Endothelial cell (in vitro differentiated cells): ENCODE results near the gene ATP5ME. TPM values are rescaled to one million over a fixed set of nuclear protein-coding genes. Genes with fewer than 3 reads are reported as not detected.

ENCODE experiments used
- DNase-seq: peaks from one replicate; pipeline ENCODE4 v3.0.0; 2021; ENCODE audit warnings: low spot score
- H3K27ac Mint-ChIP-seq: one replicate; pipeline ENCODE4 v1.8.0; 2021; ENCODE audit warnings: mixed read lengths, inconsistent platforms; ENCODE audit not compliant: unreplicated experiment
- H3K27me3 Mint-ChIP-seq: one replicate; pipeline ENCODE4 v1.8.0; 2021; ENCODE audit warnings: mild to moderate bottlenecking, moderate library complexity, mixed read lengths, inconsistent platforms; ENCODE audit not compliant: unreplicated experiment
- H3K36me3 Mint-ChIP-seq: one replicate; pipeline ENCODE4 v1.8.0; 2021; ENCODE audit warnings: mild to moderate bottlenecking, low read depth, mixed read lengths, inconsistent platforms; ENCODE audit not compliant: unreplicated experiment
- H3K4me1 Mint-ChIP-seq: one replicate; pipeline ENCODE4 v1.8.0; 2021; ENCODE audit warnings: mild to moderate bottlenecking, mixed read lengths, inconsistent platforms; ENCODE audit not compliant: unreplicated experiment
- H3K4me3 Mint-ChIP-seq: one replicate; pipeline ENCODE4 v1.8.0; 2021; ENCODE audit warnings: mild to moderate bottlenecking, mixed read lengths, inconsistent platforms; ENCODE audit not compliant: unreplicated experiment
- H3K9me3 Mint-ChIP-seq: one replicate; pipeline ENCODE4 v1.8.0; 2021; ENCODE audit warnings: mixed read lengths, inconsistent platforms; ENCODE audit not compliant: unreplicated experiment
- CTCF ChIP-seq: fragments of 200-600 bp; sonication (generic); IDR thresholded peaks from one replicate; pipeline ENCODE4 v1.5.0; 2021; ENCODE audit warnings: antibody characterized with exemption; ENCODE audit not compliant: unreplicated experiment
- total RNA-seq: library from RNA; stranded (reverse); fragmentation: NEBNext Ultra II Directional; extraction: Animal tissue kit (Norgen Biotek cat#: 25700); gene quantifications from one replicate; pipeline ENCODE4 v1.2.1, GENCODE V29; 2021; ENCODE audit not compliant: unreplicated experiment

ATP5ME gene
- total RNA-seq, 1 donor from 2014 or later = 289 TPM

GRCh38 chr4:627347-628125, 46.5 kb downstream of the ATP5ME start:
- no peak overlapping the region for H3K27ac Mint-ChIP-seq
- no peak for TF ChIP-seq CTCF
- no peak for DNase-seq
- H3K36me3 Mint-ChIP-seq = peaks cover 16% of the 10 kb centered on the region
- H3K9me3 Mint-ChIP-seq = peaks cover 2% of the 10 kb centered on the region
- peaks cover 30% of the 10 kb centered on the region for H3K27me3 Mint-ChIP-seq
- no peak overlapping the region for H3K4me3 Mint-ChIP-seq
- H3K4me1 Mint-ChIP-seq = peaks cover 2% of the 10 kb centered on the region

GRCh38 chr4:626201-627091, 47.6 kb downstream of the ATP5ME start:
- Mint-ChIP-seq H3K27me3 (peaks cover 27% of the 10 kb centered on the region), H3K27ac (no peak overlapping the region), H3K4me3 (no peak overlapping the region), H3K36me3 (peaks cover 12% of the 10 kb centered on the region), H3K4me1 (peaks cover 2% of the 10 kb centered on the region), H3K9me3 (no peaks in the 10 kb centered on the region)
- no peak for DNase-seq
- TF ChIP-seq CTCF = no peak

- no peak for TF ChIP-seq CTCF
- Mint-ChIP-seq H3K27me3 (peaks cover 20% of the 10 kb centered on the region), H3K4me3 (no peak overlapping the region), H3K9me3 (no peaks in the 10 kb centered on the region), H3K36me3 (peaks cover 4% of the 10 kb centered on the region), H3K4me1 (peaks cover 2% of the 10 kb centered on the region), H3K27ac (no peak overlapping the region)
- DNase-seq = no peak
These were observed 48.4 kb downstream of the ATP5ME start for GRCh38 chr4:625631-626161.

- Mint-ChIP-seq H3K4me3 (no peak within 1 kb of the TSS), H3K27ac (no peak within 1 kb of the TSS), H3K36me3 (peaks cover 3% of the 10 kb centered on the region), H3K27me3 (peaks cover 19% of the 10 kb centered on the region), H3K4me1 (peaks cover 2% of the 10 kb centered on the region), H3K9me3 (no peaks in the 10 kb centered on the region)
- no peak for DNase-seq
- no peak for TF ChIP-seq CTCF
These were observed 49.1 kb downstream of the ATP5ME start, which contains the start of gene PDE6B for GRCh38 chr4:624705-625590. TSS of gene PDE6B (plus strand) at chr4:625573. CDS start at chr4:625627, 54 bp downstream.
